Measurements from ENCODE around the gene AAMP.

Gene AAMP

DNA sequence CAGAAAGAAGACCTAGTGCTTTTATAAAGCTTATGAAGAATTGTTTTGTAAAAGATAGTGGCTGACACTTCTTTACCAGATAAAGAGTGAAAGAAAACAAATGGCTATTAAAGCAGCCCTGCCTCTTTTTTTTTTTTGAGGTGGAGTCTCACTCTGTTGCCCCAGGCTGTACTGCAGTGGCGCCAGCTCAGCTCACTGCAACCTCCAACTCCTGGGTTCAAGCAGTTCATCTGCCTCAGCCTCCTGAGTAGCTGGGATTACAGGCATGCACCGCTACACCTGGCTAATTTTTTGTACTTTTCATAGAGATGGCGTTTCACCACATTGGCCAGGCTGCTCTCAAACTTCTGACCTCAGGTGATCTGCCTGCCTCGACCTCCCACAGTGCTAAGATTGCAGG, 40.1 kb downstream of the AAMP start:
- CTCF ChIA-PET = no interaction called here
- TF ChIP-seq NFRKB (IDR thresholded peaks at IDR 0.05) = no peak
- no peak for TF ChIP-seq FOXM1 (IDR thresholded peaks at IDR 0.05; ENCODE audit: borderline replicate concordance)
- TF ChIP-seq TARDBP (IDR thresholded peaks at IDR 0.05) = no peak
- TF ChIP-seq SP1 (IDR thresholded peaks at IDR 0.05) = no peak
- no peak for TF ChIP-seq ELF4 (IDR thresholded peaks at IDR 0.05)
- no peak for TF ChIP-seq FOXK2 (IDR thresholded peaks at IDR 0.05)
- POLR2A ChIA-PET = interaction anchor here (1.4 to 1.5 kb wide), 2 partner anchors 13 to 40 kb away, joined by 3 to 6 read pairs; partner anchors contain the start of genes AAMP and PNKD

DNA sequence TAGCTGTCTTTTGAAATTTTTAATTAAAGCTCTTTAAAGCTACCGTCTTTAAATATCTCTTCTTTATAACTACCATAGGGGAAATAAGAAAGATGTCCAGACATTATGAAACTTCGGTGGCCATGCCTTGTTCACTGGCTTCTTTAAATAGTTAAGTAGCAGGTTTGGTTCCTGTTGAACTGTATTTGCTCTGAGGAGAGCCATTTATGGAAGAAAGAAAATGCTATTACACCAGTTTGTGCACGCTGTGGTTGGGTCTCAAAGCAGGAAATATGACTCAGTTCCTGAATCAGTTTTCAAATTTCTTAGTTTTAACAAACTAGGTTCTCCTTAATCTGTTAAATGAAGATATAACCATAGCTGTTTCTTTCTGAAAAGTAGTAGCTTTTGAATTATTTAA, 40.7 kb downstream of the AAMP start:
- no peak for DNase-seq (ENCODE audit: extremely low spot score)
- ChIA-PET CTCF (no interaction called here), POLR2A (interaction anchor here (1.4 to 1.5 kb wide), 2 partner anchors 13 to 41 kb away, joined by 3 to 6 read pairs; partner anchors contain the start of genes AAMP and PNKD)
- TF ChIP-seq FOXA1 (IDR thresholded peaks at IDR 0.05) (no peak), LEF1 (IDR thresholded peaks at IDR 0.05; ENCODE audit: borderline replicate concordance) (no peak), ZNF384 (IDR thresholded peaks at IDR 0.05) (no peak), NFRKB (IDR thresholded peaks at IDR 0.05) (no peak), SUZ12 (IDR thresholded peaks at IDR 0.05) (no peak), FOXM1 (IDR thresholded peaks at IDR 0.05; ENCODE audit: borderline replicate concordance) (no peak), TARDBP (IDR thresholded peaks at IDR 0.05) (no peak), HDGF (IDR thresholded peaks at IDR 0.05; ENCODE audit: borderline replicate concordance) (no peak), ARNT (IDR thresholded peaks at IDR 0.05) (no peak), CTBP1 (IDR thresholded peaks at IDR 0.05; ENCODE audit: borderline replicate concordance) (no peak), L3MBTL2 (conservative IDR thresholded peaks at IDR 0.05) (no peak), ELF4 (IDR thresholded peaks at IDR 0.05) (no peak), FOXK2 (IDR thresholded peaks at IDR 0.05) (no peak), BHLHE40 (IDR thresholded peaks at IDR 0.05; ENCODE audit: borderline replicate concordance) (no peak), SP1 (IDR thresholded peaks at IDR 0.05) (no peak)
- TF ChIP-seq, protein P1, sequence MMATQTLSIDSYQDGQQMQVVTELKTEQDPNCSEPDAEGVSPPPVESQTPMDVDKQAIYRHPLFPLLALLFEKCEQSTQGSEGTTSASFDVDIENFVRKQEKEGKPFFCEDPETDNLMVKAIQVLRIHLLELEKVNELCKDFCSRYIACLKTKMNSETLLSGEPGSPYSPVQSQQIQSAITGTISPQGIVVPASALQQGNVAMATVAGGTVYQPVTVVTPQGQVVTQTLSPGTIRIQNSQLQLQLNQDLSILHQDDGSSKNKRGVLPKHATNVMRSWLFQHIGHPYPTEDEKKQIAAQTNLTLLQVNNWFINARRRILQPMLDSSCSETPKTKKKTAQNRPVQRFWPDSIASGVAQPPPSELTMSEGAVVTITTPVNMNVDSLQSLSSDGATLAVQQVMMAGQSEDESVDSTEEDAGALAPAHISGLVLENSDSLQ (IDR thresholded peaks at IDR 0.05) = no peak

More for the DNA sequence above, 40.1 kb downstream of the AAMP start:
- DNase-seq (ENCODE audit: extremely low spot score) = no peak

DNA sequence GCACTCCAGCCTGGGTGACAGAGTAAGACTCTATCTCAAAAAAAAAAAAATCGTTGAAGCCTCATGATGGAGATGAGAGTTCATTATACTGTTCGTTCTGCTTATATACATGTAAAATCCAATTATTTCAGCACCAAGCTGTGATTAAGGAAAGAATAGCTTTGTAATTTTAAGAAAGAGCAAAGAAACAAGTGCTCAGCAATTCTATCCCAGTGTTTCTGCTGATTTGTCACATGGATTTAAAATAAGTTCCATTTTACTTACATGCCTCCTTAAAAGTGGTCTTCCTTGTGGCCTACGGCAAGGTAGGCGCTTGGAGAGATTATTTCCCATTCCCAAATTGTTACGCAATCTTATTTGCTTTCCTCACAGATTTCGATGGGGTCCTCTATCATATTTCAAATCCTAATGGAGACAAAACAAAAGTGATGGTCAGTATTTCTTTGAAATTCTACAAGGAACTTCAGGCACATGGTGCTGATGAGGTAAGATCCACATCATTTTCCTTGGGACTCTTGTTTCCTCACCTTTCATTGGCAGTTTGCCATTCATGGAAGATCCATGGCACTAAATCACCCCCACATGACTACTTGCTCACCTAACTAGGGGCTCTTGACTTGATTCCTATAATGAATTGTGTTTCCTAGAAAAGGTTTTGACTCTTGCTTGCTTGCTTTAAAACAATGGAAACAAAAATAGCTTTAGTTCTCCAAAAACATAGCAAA, 41.4 kb downstream of the AAMP start:
- DNase-seq (ENCODE audit: extremely low spot score) = no peak
- ChIA-PET POLR2A (interaction anchor here (1.5 kb wide), 1 partner anchor 41 kb away, joined by 6 read pairs; the partner anchor contains the start of genes AAMP and PNKD), CTCF (no interaction called here)
- no peak for TF ChIP-seq SP1 (IDR thresholded peaks at IDR 0.05)

DNA sequence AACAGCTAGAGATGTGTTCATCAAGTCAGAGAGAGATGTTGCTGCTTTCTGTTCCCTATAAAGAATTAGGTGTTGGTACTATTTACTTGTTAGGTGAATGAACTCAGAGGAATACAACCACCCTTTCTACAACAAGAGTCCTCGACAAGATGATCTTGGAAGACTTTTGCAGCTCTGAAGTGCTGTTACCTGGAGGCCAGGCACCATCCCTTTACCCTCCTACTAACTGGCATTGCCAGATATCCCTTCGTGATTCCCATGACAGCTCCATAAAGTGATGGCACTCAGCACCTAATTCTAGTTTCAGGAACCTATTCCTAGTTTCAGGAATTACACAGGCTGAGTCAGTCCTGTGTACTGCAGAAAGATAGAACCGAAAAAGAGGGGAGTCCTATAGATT, 43.0 kb downstream of the AAMP start:
- ChIA-PET CTCF (interaction anchor here (0.8 kb wide), 1 partner anchor 30 kb away, joined by 4 read pairs; no protein-coding TSS in a partner anchor), POLR2A (no interaction called here)
- TF ChIP-seq ZNF384 (IDR thresholded peaks at IDR 0.05) = no peak
- TF ChIP-seq ARNT (IDR thresholded peaks at IDR 0.05) = no peak
- no peak for TF ChIP-seq L3MBTL2 (conservative IDR thresholded peaks at IDR 0.05)
- no peak for TF ChIP-seq FOXM1 (IDR thresholded peaks at IDR 0.05; ENCODE audit: borderline replicate concordance)
- no peak for TF ChIP-seq SP1 (IDR thresholded peaks at IDR 0.05)
- TF ChIP-seq LEF1 (IDR thresholded peaks at IDR 0.05; ENCODE audit: borderline replicate concordance) = no peak
- no peak for TF ChIP-seq HDGF (IDR thresholded peaks at IDR 0.05; ENCODE audit: borderline replicate concordance)
- no peak for TF ChIP-seq SUZ12 (IDR thresholded peaks at IDR 0.05)
- TF ChIP-seq BHLHE40 (IDR thresholded peaks at IDR 0.05; ENCODE audit: borderline replicate concordance) = no peak
- no peak for TF ChIP-seq FOXA1 (IDR thresholded peaks at IDR 0.05)
- TF ChIP-seq ELF4 (IDR thresholded peaks at IDR 0.05) = no peak
- no peak for TF ChIP-seq FOXK2 (IDR thresholded peaks at IDR 0.05)
- TF ChIP-seq, protein P1 (IDR thresholded peaks at IDR 0.05) = no peak
- no peak for TF ChIP-seq NFRKB (IDR thresholded peaks at IDR 0.05)
- no peak for TF ChIP-seq CTBP1 (IDR thresholded peaks at IDR 0.05; ENCODE audit: borderline replicate concordance)
- TF ChIP-seq TARDBP (IDR thresholded peaks at IDR 0.05) = no peak
- no peak for DNase-seq (ENCODE audit: extremely low spot score)

DNA sequence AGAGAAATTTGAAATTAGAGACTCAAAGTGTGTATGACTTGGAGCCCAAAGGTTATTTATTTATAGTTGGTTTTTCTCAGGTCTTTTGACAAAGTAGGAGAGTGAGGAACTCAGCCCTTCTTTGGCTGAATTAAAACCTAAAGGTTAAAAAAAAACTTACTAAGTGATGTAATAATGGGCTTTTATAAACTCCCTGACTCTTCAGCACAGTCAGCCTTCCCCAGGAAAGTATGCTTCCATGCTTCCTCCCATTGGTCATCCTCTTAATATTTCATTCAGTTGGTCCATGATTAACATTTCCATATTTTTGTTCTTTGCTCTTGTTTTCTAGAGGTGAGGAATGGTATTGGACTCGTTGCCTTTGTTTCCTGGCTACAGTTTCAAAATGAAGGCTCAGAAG, 45.8 kb downstream of the AAMP start:
- CTCF ChIA-PET = no interaction called here
- DNase-seq (ENCODE audit: extremely low spot score) = no peak
- POLR2A ChIA-PET = interaction anchor here (2.0 kb wide), 1 partner anchor 8 kb away, joined by 9 read pairs; the partner anchor contains the start of gene ARPC2
- TF ChIP-seq TARDBP (IDR thresholded peaks at IDR 0.05) (no peak), ELF4 (IDR thresholded peaks at IDR 0.05) (no peak), ZNF384 (IDR thresholded peaks at IDR 0.05) (no peak), FOXK2 (IDR thresholded peaks at IDR 0.05) (no peak), SP1 (IDR thresholded peaks at IDR 0.05) (no peak)

DNA sequence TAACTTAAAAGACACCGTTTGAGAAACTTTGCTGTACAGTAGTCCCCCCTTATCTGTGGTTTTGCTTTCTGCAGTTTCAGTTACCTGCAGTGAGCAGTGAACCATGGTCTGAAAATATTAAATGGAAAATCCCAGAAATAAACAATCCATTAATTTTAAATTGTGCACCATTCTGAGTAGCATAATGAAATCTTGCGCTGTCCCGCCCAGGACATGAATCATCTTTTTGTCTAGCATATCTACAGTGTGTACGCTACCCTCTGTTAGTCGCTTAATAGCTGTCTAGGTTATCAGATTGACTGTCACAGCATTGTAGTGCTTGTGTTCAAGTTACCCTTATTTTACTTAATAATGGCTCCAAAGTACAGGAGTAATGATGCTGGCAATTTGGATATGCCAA, 46.9 kb downstream of the AAMP start:
- ChIA-PET CTCF (no interaction called here), POLR2A (no interaction called here)
- TF ChIP-seq FOXK2 (IDR thresholded peaks at IDR 0.05) = no peak
- no peak for TF ChIP-seq FOXA1 (IDR thresholded peaks at IDR 0.05)
- TF ChIP-seq SP1 (IDR thresholded peaks at IDR 0.05) = no peak
- TF ChIP-seq TARDBP (IDR thresholded peaks at IDR 0.05) = no peak
- TF ChIP-seq ARNT (IDR thresholded peaks at IDR 0.05) = no peak
- TF ChIP-seq ELF4 (IDR thresholded peaks at IDR 0.05) = no peak
- no peak for TF ChIP-seq BHLHE40 (IDR thresholded peaks at IDR 0.05; ENCODE audit: borderline replicate concordance)
- no peak for TF ChIP-seq FOXM1 (IDR thresholded peaks at IDR 0.05; ENCODE audit: borderline replicate concordance)
- no peak for TF ChIP-seq CTBP1 (IDR thresholded peaks at IDR 0.05; ENCODE audit: borderline replicate concordance)
- no peak for TF ChIP-seq ZNF384 (IDR thresholded peaks at IDR 0.05)
- DNase-seq (ENCODE audit: extremely low spot score) = no peak

DNA sequence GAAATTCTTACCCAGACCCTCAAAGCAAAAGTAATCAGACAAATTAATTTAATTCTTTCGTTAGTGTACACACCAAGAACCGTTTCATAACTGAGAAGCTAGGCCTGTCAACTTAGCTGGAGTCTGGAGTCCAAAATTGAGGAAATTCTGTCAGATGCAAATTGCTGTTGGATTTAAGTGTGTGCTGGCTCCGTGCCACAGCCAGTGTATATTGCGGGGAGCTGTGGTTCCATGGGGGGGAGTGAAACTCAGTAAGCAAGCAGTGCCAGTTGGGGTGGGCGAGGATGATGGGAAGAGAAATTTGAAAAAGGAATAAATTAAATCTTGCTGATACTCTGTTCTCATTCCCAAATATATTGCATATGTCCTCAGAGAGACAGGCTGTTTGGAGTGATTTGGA, 48.9 kb downstream of the AAMP start:
- no peak for DNase-seq (ENCODE audit: extremely low spot score)
- ChIA-PET POLR2A (no interaction called here), CTCF (interaction anchor here (1.2 kb wide), 1 partner anchor 175 kb away, joined by 3 read pairs; no protein-coding TSS in a partner anchor)
- no peak for TF ChIP-seq ELF4 (IDR thresholded peaks at IDR 0.05)
- no peak for TF ChIP-seq BHLHE40 (IDR thresholded peaks at IDR 0.05; ENCODE audit: borderline replicate concordance)
- no peak for TF ChIP-seq FOXM1 (IDR thresholded peaks at IDR 0.05; ENCODE audit: borderline replicate concordance)
- no peak for TF ChIP-seq ARNT (IDR thresholded peaks at IDR 0.05)
- TF ChIP-seq TARDBP (IDR thresholded peaks at IDR 0.05) = no peak
- TF ChIP-seq L3MBTL2 (conservative IDR thresholded peaks at IDR 0.05) = no peak
- no peak for TF ChIP-seq FOXA1 (IDR thresholded peaks at IDR 0.05)
- TF ChIP-seq SP1 (IDR thresholded peaks at IDR 0.05) = no peak
- no peak for TF ChIP-seq LEF1 (IDR thresholded peaks at IDR 0.05; ENCODE audit: borderline replicate concordance)
- no peak for TF ChIP-seq ZNF384 (IDR thresholded peaks at IDR 0.05)
- no peak for TF ChIP-seq CTBP1 (IDR thresholded peaks at IDR 0.05; ENCODE audit: borderline replicate concordance)
- no peak for TF ChIP-seq SUZ12 (IDR thresholded peaks at IDR 0.05)
- TF ChIP-seq, protein P1 (IDR thresholded peaks at IDR 0.05) = no peak
- TF ChIP-seq FOXK2 (IDR thresholded peaks at IDR 0.05) = no peak

All from HEK293T (cell line).